H1 (cell line): ENCODE measurements around the gene ZAP70. TPM values are rescaled to one million over a fixed set of nuclear protein-coding genes. Genes with fewer than 3 reads are reported as not detected.
A peak's percentile ranks its signal among the peaks of the same experiment; 100 is the strongest.

Experiments
- ASH2L ChIP-seq: fragments of 200-600, 300-600 bp; sonication (generic); IDR thresholded peaks from one replicate; pipeline ENCODE4 v1.7.1; 2017; ENCODE audit warnings: low read length
- BACH1 ChIP-seq: IDR thresholded peaks from 2 replicates; pipeline ENCODE4 v1.6.1; 2012; ENCODE audit warnings: low read length, improper control_type of control experiment
- BCL11A ChIP-seq, 2 experiments: IDR thresholded peaks; one replicate each; pipeline ENCODE4 v1.6.1; 2011; ENCODE audit warnings: low read depth in 2 of 2, low read length in 2 of 2, mild to moderate bottlenecking in 2 of 2
- BRCA1 ChIP-seq: IDR thresholded peaks from 2 replicates; pipeline ENCODE4 v1.6.1; 2012; ENCODE audit warnings: low read depth, low read length, improper control_type of control experiment
- EZH2 ChIP-seq: fragments of 200-600 bp; sonication (generic); IDR thresholded peaks from 2 replicates; pipeline ENCODE4 v1.7.1; 2012; ENCODE audit warnings: low read depth, mild to moderate bottlenecking, moderate library complexity, low read length, inconsistent platforms; ENCODE audit not compliant: severe bottlenecking
- HDAC2 ChIP-seq, 2 experiments: fragments of 300-600 bp in 1 of 2; sonication (generic) in 1 of 2; IDR thresholded peaks; 2 replicates each; pipeline ENCODE4 v1.6.1; 2011 to 2012; ENCODE audit warnings: low read depth in 2 of 2, low read length in 2 of 2, mild to moderate bottlenecking in 2 of 2, moderate library complexity in 2 of 2, borderline replicate concordance in 1 of 2, inconsistent platforms in 1 of 2
- HDAC6 ChIP-seq: IDR thresholded peaks from one replicate; pipeline ENCODE4 v1.7.1; 2012; ENCODE audit warnings: low read depth, mild to moderate bottlenecking, inconsistent platforms, low read length, moderate library complexity
- KDM1A ChIP-seq: fragments of 200-600, 300-600 bp; sonication (generic); IDR thresholded peaks from 2 replicates; pipeline ENCODE4 v1.7.1; 2016; ENCODE audit warnings: mild to moderate bottlenecking, low read length, borderline replicate concordance
- KDM4A ChIP-seq: IDR thresholded peaks from one replicate; pipeline ENCODE4 v1.7.1; 2012; ENCODE audit warnings: low read depth, mild to moderate bottlenecking, moderate library complexity, low read length, inconsistent platforms; ENCODE audit not compliant: severe bottlenecking
- MAFK ChIP-seq: IDR thresholded peaks from 2 replicates; pipeline ENCODE4 v1.6.1; 2012; ENCODE audit warnings: low read depth, mild to moderate bottlenecking, improper control_type of control experiment, low read length
- NANOG ChIP-seq: IDR thresholded peaks from 2 replicates; pipeline ENCODE4 v1.6.1; 2011; ENCODE audit warnings: low read length, low read depth, mild to moderate bottlenecking, inconsistent platforms; ENCODE audit not compliant: insufficient read depth, poor library complexity, severe bottlenecking
- NRF1 ChIP-seq: IDR thresholded peaks from 2 replicates; pipeline ENCODE4 v1.6.1; 2011; ENCODE audit warnings: mild to moderate bottlenecking, low read depth, low read length, improper control_type of control experiment
- RNF2 ChIP-seq: fragments of 200-900, 300-1000 bp; sonication (generic); IDR thresholded peaks from 2 replicates; pipeline ENCODE4 v1.7.1; 2016; ENCODE audit warnings: borderline replicate concordance, low read depth, mild to moderate bottlenecking, antibody characterized with exemption, low read length; ENCODE audit not compliant: poor library complexity, severe bottlenecking; ENCODE audit errors: missing control alignments
- SUZ12 ChIP-seq: fragments of 200-600 bp; sonication (generic); IDR thresholded peaks from 2 replicates; pipeline ENCODE4 v1.6.1; 2012; ENCODE audit warnings: mild to moderate bottlenecking, inconsistent platforms, low read length, moderate library complexity, mixed read lengths
- TAF7 ChIP-seq: optimal IDR thresholded peaks from 2 replicates; pipeline ENCODE3; 2011; ENCODE audit warnings: low read depth, mild to moderate bottlenecking, inconsistent platforms, low read length, moderate library complexity, borderline replicate concordance
- TCF12 ChIP-seq: IDR thresholded peaks from 2 replicates; pipeline ENCODE4 v1.6.1; 2011; ENCODE audit warnings: low read depth, mild to moderate bottlenecking, low read length
- TEAD4 ChIP-seq: IDR thresholded peaks from 2 replicates; pipeline ENCODE4 v1.6.1; 2012; ENCODE audit warnings: low read depth, low read length, inconsistent platforms, mixed read lengths
- USF2 ChIP-seq: IDR thresholded peaks from 2 replicates; pipeline ENCODE4 v1.6.1; 2011; ENCODE audit warnings: low read length, improper control_type of control experiment
- ZNF274 ChIP-seq: IDR thresholded peaks from 2 replicates; pipeline ENCODE4 v1.7.0; 2012; ENCODE audit warnings: low read length, borderline replicate concordance; ENCODE audit errors: extremely low read depth
- polyA plus RNA-seq, 7 experiments: library from polyadenylated mRNA; depleted of rRNA in 3 of 7; stranded (reverse) in 5 of 7; unstranded in 2 of 7; fragments of >200 nt in 5 of 7; fragments of 200-250 nt in 2 of 7; gene quantifications; 1 replicate in 5 of 7; 2 replicates in 1 of 7; 4 replicates in 1 of 7; pipeline versions ENCODE4 v1.2.1 to v1.2.3, GENCODE V29; 2011 to 2013; ENCODE audit warnings: missing spikeins in 2 of 7, mixed read lengths in 2 of 7
- total RNA-seq: library from RNA; stranded (reverse); fragmentation: NEBNext Ultra II Directional; extraction: Animal tissue kit (Norgen Biotek cat#: 25700); gene quantifications from 2 replicates; pipeline ENCODE4 v1.2.1, GENCODE V29; 2021

Gene ZAP70
- total and polyA plus RNA-seq, 2 of the 8 experiments (the other 6 are each of a cell fraction or from before 2014, with no cell fraction given): 0.15 TPM; not detected in 1

- no peak for TF ChIP-seq USF2
- no peak for TF ChIP-seq BACH1
- TF ChIP-seq MAFK: no peak
- no peak for TF ChIP-seq SUZ12
- no peak for TF ChIP-seq HDAC6
- TF ChIP-seq TAF7: no peak
- no peak for TF ChIP-seq RNF2
- no peak for TF ChIP-seq HDAC2 (IDR thresholded peaks at IDR 0.05; ENCODE audit: borderline replicate concordance in 1 of 2, low read depth in 2 of 2, low read length in 2 of 2)
- TF ChIP-seq ASH2L: no peak
- TF ChIP-seq KDM1A: no peak
- TF ChIP-seq EZH2: no peak
- no peak for TF ChIP-seq NANOG
- TF ChIP-seq BCL11A (IDR thresholded peaks at IDR 0.05; ENCODE audit: low read depth in 2 of 2, low read length in 2 of 2): no peak
- TF ChIP-seq TEAD4: peak; percentile 91
- TF ChIP-seq BRCA1: no peak
- TF ChIP-seq NRF1: no peak
- TF ChIP-seq TCF12: 0 out of 2 replicates have a peak, but pooled peaks have one; percentile 73
- no peak for TF ChIP-seq ZNF274
- no peak for TF ChIP-seq KDM4A
These were observed 22.2 kb upstream of the ZAP70 start (continued) for GRCh38 chr2:97691166-97691565.
